Bronchial epithelial cell (primary cell): ENCODE measurements around the gene RAB42. TPM values are rescaled to one million over a fixed set of nuclear protein-coding genes. Genes with fewer than 3 reads are reported as not detected.
"Not testable (repeated sequence)": the region's sequence is repeated elsewhere in the genome, so short reads cannot be mapped to it uniquely, and the experiment has no call there.

Experiments
- DNase-seq: peaks from one replicate; pipeline ENCODE4 v3.0.0-alpha.2; 2010; ENCODE audit warnings: low read depth
- FAIRE-seq: peaks from 2 replicates; lab custom pipeline; 2011; peaks lifted over from hg19 to GRCh38; lab: Jason Lieb, UNC
- H3K27me3 ChIP-seq: 2 replicates; pipeline ENCODE4 v1.5.1; 2011; ENCODE audit warnings: low read length; ENCODE audit not compliant: control insufficient read depth, insufficient read depth
- H3K36me3 ChIP-seq: 2 replicates; pipeline ENCODE4 v1.5.1; 2011; ENCODE audit warnings: low read length; ENCODE audit not compliant: control insufficient read depth, insufficient read depth
- H3K4me3 ChIP-seq: 2 replicates; pipeline ENCODE4 v1.5.1; 2011; ENCODE audit warnings: mild to moderate bottlenecking, low read depth, low read length, control low read depth
- total RNA-seq: library from RNA; depleted of rRNA; stranded (reverse); fragments of >200 nt; gene quantifications from 2 replicates; pipeline ENCODE4 v1.2.1, GENCODE V29; 2014
- TF ChIP-seq, protein P1 (sequence below): IDR thresholded peaks from 2 replicates; pipeline ENCODE4 v1.5.1; 2011; ENCODE audit warnings: mild to moderate bottlenecking, moderate library complexity, low read length, control low read depth, inconsistent platforms; ENCODE audit not compliant: insufficient read depth, severe bottlenecking

RAB42 gene
- total RNA-seq, 1 donor from 2014 or later, result not detected

DNA sequence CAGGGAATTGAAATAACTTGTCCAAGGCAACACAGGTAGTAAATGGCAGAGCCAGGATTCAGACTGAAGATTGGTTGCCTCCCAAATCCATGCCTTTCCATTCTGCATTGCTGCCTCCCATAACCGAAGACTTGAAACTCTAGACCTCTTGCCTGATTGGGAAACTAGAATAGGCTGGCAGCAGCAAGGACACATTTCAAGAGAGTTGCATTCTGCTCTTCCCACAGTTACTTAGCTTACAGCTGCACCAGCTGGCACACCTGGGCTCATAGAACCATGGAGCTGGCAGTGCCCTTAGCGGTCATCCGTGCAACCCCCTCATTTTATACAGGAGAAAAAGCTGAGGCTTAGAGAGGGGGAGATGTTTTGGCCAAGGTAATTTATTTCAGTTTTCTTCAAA is 31.2 kb upstream of the RAB42 start:
- no peak for FAIRE-seq
- Histone ChIP-seq H3K4me3 (no peak overlapping the region), H3K36me3 (peaks cover 11% of the 10 kb centered on the region), H3K27me3 (no peaks in the 10 kb centered on the region)
- TF ChIP-seq, protein P1, sequence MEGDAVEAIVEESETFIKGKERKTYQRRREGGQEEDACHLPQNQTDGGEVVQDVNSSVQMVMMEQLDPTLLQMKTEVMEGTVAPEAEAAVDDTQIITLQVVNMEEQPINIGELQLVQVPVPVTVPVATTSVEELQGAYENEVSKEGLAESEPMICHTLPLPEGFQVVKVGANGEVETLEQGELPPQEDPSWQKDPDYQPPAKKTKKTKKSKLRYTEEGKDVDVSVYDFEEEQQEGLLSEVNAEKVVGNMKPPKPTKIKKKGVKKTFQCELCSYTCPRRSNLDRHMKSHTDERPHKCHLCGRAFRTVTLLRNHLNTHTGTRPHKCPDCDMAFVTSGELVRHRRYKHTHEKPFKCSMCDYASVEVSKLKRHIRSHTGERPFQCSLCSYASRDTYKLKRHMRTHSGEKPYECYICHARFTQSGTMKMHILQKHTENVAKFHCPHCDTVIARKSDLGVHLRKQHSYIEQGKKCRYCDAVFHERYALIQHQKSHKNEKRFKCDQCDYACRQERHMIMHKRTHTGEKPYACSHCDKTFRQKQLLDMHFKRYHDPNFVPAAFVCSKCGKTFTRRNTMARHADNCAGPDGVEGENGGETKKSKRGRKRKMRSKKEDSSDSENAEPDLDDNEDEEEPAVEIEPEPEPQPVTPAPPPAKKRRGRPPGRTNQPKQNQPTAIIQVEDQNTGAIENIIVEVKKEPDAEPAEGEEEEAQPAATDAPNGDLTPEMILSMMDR, result no peak
- no peak for DNase-seq

DNA sequence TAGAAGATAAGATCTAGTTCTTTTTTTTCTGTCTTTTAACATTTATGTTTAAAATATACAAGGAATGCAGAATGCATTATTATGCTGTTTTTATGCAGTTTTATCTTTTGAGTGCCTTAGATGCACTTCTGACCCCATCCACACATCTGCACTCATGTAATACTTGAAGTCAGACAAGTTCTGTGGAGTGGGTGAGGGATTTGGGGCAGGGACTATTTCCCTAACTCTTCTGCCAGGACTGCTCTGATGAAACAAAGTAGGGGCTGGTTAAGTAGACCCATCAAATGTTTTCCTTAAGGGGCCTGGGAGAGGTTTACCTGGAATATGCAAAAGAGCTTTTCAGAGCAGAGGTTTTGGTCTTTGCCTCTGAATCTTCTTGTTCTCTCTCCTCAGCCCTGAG is 27.8 kb upstream of the RAB42 start:
- no peak overlapping the region for H3K4me3 ChIP-seq
- H3K27me3 ChIP-seq, result no peaks in the 10 kb centered on the region
- TF ChIP-seq, protein P1, result no peak
- DNase-seq (no peak), FAIRE-seq (no peak)
- peaks cover 11% of the 10 kb centered on the region for H3K36me3 ChIP-seq

DNA sequence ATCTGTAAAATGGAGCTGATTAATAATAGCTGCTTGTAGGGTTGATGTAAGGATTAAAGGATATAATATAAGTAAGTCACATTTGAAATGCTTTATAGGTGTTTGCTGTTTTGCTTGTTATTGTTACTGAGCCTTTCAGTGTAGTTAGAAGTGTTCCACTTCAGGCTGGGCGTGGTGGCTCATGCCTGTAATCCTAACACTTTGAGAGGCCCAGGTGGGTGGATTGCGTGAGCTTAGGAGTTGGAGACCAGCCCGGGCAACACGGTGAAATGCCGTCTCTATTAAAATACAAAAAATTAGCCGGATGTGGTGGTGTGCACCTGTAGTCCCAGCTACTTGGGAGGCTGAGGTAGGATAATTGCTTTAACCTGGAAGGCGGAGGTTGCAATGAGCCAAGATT is 27.0 kb upstream of the RAB42 start:
- Histone ChIP-seq H3K27me3 (no peaks in the 10 kb centered on the region), H3K36me3 (peaks cover 11% of the 10 kb centered on the region), H3K4me3 (no peak overlapping the region)
- no peak for DNase-seq
- TF ChIP-seq, protein P1, result no peak
- FAIRE-seq, result no peak

DNA sequence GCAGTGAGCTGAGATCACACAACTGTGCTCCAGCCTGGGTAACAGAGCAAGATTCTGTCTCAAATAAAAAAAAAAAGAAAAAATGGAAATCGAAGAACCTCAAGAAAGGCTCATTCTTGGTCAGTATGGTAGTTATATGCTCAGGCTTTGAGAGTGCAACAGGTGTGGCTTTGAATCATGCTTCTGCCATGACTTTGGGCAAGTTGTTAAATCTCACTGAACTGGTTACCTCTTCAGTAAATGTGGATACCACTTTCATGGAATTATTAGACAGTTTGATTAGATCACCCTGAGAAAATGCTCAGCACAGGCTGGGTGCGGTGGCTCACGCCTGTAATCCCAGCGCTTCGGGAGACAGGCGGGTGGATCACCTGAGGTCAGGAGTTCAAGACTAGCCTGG is 26.3 kb upstream of the RAB42 start:
- FAIRE-seq (no peak), DNase-seq (no peak)
- H3K4me3 ChIP-seq, result no peak overlapping the region
- TF ChIP-seq, protein P1, result no peak
- no peaks in the 10 kb centered on the region for H3K27me3 ChIP-seq
- peaks cover 11% of the 10 kb centered on the region for H3K36me3 ChIP-seq

DNA sequence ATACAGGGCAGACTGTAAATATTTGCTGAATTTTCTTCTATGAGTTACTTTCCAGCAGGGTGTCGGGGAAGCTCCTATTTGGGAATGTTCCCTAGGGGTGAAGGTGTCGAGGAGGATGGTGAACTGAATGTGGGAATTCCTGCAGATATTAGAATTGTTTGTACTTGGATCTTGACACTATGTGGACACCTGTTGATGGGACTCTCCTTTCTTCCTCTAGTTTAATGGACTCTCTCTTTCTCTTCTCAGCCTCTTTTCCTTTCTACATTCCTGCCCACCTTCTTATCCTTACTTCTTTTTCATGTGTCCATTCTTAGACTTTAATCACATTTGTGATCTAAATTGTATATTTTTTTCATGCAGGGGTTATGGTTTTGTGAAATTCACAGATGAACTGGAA is 25.1 kb upstream of the RAB42 start:
- H3K4me3 ChIP-seq, result no peak overlapping the region
- DNase-seq (no peak), FAIRE-seq (no peak)
- no peaks in the 10 kb centered on the region for H3K27me3 ChIP-seq
- TF ChIP-seq, protein P1, result no peak
- peaks cover 15% of the 10 kb centered on the region for H3K36me3 ChIP-seq

DNA sequence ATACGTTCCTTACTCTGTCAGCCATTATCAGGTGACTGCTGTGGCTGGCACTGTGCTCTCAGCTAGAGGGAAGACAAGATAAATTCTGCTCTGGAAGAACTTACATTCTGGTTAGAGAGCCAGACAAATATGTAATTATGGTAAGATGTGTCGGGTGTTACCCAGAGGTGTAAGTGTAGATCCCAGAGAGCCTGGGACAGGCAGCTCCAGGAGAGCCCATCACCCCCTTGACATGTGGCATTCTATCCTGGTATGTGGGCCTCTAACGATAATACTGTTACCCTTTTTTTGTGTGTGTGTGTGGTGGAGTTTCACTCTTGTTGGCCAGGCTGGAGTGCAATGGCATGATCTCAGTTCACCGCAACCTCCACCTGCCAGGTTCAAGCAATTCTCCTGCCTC is 20.2 kb upstream of the RAB42 start:
- Histone ChIP-seq H3K36me3 (peaks cover 12% of the 10 kb centered on the region), H3K27me3 (no peaks in the 10 kb centered on the region), H3K4me3 (no peak overlapping the region)
- TF ChIP-seq, protein P1, result no peak
- FAIRE-seq (no peak), DNase-seq (no peak)

DNA sequence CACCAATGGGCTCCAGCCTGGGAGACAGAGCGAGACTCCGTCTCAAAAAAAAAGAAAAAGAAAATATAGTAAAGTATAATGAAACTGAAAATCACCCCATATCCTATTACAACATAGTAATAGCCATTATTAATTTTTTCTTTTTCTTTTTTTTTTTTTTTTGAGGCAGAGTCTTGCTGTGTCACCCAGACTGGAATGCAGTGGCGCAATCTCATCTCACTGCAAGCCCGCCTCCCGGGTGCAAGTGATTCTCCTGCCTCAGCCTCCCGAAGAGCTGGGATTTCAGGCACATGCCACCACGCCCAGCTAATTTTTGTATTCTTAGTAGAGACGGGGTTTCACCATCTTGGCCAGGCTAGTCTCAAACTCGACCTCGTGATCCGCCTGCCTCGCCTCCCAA is 19.2 kb upstream of the RAB42 start:
- peaks cover 12% of the 10 kb centered on the region for H3K36me3 ChIP-seq

More for the DNA sequence above, 19.2 kb upstream of the RAB42 start:
- H3K27me3 ChIP-seq, H3K4me3 ChIP-seq, FAIRE-seq: not testable (repeated sequence)
- peak; percentile 62 for DNase-seq
